HG02981 (cell line): Measurements from ENCODE around the gene FIG4.
"Not testable (repeated sequence)": the region's sequence is repeated elsewhere in the genome, so short reads cannot be mapped to it uniquely, and the experiment has no call there.

Experiments
- ATAC-seq: cut with Tn5 transposase; IDR thresholded peaks from one replicate; pipeline ENCODE4 v1.9.1; 2021; ENCODE audit warnings: mild to moderate bottlenecking, moderate library complexity; ENCODE audit not compliant: unreplicated experiment

Gene FIG4

GRCh38 chr6:109793792-109794191 lies 102.7 kb downstream of the FIG4 start:
- no peak for ATAC-seq

GRCh38 chr6:109794201-109794923 lies 103.3 kb downstream of the FIG4 start:
- no peak for ATAC-seq

- ATAC-seq = no peak
Measured at GRCh38 chr6:109795994-109796555, 105.0 kb downstream of the FIG4 start.

GRCh38 chr6:109799129-109799528 lies 108.0 kb downstream of the FIG4 start:
- no peak for ATAC-seq

- ATAC-seq = no peak
Measured at GRCh38 chr6:109799664-109800063, 108.6 kb downstream of the FIG4 start.

GRCh38 chr6:109800771-109801170 lies 109.7 kb downstream of the FIG4 start:
- ATAC-seq = no peak

- no peak for ATAC-seq
Measured at GRCh38 chr6:109801794-109802193, 110.7 kb downstream of the FIG4 start.

- no peak for ATAC-seq
Measured at GRCh38 chr6:109804020-109804419, 112.9 kb downstream of the FIG4 start.

GRCh38 chr6:109807881-109808280 lies 116.8 kb downstream of the FIG4 start:
- ATAC-seq = no peak

GRCh38 chr6:109808837-109809236 lies 117.7 kb downstream of the FIG4 start:
- no peak for ATAC-seq

- ATAC-seq = no peak
Measured at GRCh38 chr6:109815054-109815453, 124.0 kb downstream of the FIG4 start.

- no peak for ATAC-seq
Measured at GRCh38 chr6:109816452-109817374, 125.6 kb downstream of the FIG4 start.

GRCh38 chr6:109820706-109821350 lies 129.7 kb downstream of the FIG4 start:
- no peak for ATAC-seq

GRCh38 chr6:109821428-109821827 lies 130.3 kb downstream of the FIG4 start:
- no peak for ATAC-seq

GRCh38 chr6:109824105-109824504 lies 133.0 kb downstream of the FIG4 start:
- no peak for ATAC-seq

- no peak for ATAC-seq
Measured at GRCh38 chr6:109826551-109826950, 135.5 kb downstream of the FIG4 start.

GRCh38 chr6:109831352-109831751 lies 140.3 kb downstream of the FIG4 start:
- ATAC-seq = not testable (repeated sequence)

GRCh38 chr6:109834131-109834530 lies 143.0 kb downstream of the FIG4 start:
- no peak for ATAC-seq

- no peak for ATAC-seq
Measured at GRCh38 chr6:109834595-109835437, 143.7 kb downstream of the FIG4 start.

- ATAC-seq = no peak
Measured at GRCh38 chr6:109840034-109840433, 148.9 kb downstream of the FIG4 start.
